GM18508 (cell line): ENCODE results near the gene FARP1.

Source experiments
- ATAC-seq: cut with Tn5 transposase; IDR thresholded peaks from one replicate; pipeline ENCODE4 v1.9.1; 2021; ENCODE audit warnings: moderate number of reproducible peaks; ENCODE audit not compliant: insufficient read depth, unreplicated experiment

Gene FARP1

DNA sequence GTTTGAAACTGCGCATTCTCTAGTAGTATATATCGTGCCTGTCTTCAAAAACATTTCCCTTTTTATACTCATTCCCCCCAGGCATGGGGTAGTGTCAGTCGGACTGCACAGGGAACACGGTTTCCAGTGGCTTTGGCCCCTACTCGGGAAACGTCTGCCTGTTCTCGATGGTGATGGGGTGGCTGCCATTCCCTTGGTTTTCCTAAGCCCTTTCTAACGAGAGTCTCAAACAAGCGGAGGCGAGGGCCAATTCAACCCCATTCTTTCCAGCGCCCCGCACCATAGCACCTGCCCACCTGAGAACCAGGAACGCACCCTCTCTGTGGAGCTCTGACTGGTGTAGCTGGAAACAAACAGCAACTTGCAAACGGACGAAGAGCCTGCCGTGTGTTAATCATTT is 306.4 kb downstream of the FARP1 start:
- ATAC-seq, result no peak

DNA sequence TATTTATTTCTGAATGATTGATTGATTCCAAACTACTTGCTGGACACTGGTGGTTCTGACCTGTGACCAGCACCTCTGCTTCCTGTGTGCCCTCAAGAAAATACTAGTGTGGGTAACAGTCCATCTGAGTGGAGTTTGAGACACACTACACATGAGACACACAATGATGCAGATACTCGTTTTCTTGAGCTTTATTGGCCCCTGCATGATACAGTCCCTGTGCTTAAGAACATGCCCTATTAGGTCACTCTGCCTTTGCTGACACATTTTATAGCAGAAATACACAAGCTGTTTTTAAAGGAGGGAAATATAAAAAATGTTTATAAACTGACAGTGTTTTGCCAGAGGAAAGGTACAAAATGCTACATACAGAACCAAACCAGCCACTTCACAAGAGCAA is 307.1 kb downstream of the FARP1 start:
- no peak for ATAC-seq

DNA sequence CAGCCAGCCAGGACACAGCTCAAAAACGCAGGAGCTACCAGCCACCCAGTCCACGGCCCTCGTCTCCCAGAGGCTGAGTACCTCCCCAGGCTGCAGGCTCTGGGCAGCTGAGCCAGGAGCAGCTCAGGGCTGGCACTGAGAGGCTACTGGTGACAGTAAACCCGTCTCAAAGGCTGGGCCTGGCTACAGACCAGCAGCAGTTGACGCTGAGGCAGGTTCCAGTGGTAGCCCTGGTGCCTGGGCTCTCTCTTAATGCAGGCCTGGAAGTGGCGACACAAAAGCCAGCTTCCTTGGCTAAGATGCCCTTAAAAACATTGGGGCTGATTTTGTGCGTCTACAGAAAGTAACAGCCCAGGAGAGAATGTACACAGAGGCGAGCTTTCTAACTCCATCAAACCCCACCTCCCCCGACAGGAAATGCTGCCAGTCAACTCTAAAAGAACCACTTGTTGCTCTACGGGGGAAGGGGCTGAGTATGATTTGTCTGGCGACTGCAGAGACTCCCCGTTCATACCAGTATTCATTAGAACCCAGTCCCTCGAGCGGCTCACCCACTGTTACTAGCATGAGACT is 307.7 kb downstream of the FARP1 start:
- no peak for ATAC-seq

DNA sequence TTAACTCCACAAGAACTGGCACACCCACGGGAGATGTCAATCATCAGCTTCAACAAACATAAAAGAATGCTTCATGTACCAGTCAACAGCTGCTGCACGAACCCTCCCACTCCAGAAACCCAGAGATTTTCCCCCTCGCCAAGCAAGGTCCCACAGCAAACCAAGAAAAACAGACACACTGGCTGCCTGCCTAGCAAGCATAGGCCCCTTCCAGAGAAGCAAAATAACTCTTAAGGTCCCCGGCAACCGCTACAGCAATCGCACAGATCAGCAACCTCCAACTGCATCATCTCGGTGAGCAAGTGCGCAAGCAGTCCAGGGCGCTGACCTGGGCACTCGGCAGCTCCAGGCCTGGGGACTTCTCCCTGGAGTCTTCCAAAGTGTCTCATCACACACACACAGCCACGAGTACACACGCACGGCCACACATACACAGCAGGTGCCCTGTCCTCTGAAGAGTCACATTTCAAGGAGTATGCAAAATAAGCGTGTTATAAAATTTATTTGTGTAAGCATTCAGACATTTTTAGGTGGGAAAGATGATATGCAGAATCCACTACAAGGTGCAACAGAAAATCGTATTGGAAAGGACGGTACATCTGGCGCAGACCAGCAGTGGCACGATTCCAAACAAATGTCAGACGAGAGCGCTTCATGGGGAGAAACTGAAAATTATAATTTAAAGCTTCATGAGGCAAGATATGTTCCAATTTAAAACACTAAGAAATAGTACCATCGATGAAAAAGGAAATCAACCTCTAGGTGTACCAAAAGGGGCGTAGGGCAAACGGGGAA is 309.0 kb downstream of the FARP1 start:
- no peak for ATAC-seq

DNA sequence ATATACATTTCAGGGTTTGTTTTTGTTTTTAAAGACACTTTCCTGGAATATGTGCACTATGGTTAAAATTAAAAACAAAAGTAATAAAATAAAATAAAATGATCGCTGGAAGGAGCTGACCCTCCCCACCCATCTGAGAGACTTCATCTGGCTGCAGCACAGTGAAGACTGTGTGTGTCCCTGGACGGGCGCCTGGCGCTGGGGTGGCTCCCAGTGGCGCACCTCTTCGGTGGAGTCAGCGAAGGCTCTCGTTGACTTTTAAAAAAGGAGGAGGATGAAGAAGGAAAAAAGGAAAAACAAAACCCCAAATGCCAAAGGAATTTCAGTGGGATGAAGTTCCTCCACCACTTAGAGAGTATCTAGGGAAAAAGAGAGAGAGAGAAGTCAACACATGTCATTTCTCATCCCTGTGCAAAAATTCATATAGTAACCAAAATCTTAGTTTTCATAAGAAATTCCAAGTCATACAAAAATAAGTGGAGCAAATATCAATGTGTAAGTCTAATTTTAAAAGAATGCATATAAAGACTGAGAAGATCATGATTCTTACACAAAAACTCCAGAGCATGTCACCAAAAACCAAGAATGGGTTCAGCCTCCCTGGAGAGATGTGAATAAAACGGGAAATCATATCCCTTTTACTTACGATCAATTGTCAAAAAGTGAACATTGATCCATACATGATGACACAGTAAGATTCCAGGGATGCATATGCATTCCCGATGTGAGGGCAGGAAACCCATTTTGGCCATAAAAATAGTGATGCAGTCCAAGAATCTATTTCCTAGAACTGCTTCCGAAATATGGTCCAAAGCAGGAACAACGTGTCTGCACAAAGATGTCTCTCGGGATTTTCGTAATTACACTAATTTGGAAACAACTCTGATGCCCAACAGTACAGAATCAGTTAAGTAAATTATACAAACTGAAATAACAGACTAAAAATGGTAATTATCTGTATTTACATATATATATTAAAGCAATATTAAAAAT is 310.3 kb downstream of the FARP1 start:
- ATAC-seq, result no peak

DNA sequence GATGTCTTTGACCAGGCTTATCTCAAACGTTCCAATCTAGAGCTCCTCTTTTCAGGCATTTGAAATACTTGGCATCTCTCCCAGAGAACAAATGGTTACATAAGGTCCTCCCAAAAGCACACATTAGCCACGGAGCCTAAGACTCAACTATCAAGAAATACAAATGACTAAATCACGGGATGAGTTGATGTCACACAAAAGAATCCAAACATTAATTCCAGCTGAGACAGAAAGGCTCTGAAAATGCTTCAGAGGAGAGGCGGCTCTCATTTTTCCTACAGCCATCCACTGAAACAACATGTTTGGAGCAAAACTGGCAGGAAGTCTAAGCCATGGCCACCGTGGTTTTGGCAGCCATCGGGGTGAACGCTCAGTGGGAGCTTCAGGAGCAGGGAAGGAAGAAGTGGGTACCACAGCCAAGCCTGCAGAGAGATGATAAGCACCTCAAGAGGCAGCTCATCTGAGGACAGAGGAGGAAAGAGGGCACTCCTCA is 311.5 kb downstream of the FARP1 start:
- ATAC-seq, result no peak

DNA sequence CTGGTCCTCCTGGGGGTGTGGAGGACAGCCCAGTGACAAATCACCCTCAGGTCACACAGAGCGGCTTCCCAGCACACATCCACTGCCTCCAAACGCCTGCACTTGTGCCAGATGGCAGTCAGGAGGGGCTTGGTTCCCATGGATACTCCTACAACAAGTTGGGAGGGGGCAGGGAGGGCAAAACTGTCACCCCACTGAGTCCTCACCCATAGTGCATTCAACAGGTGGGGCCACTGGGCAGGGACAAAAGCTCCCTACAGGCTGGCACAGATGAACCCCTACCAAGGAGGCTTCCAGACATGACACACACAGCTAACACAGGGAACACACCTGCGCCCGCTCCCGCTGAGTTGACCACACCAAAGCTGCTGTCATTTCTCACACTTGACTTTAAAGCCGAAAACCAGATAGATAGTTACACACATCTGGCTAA is 313.5 kb downstream of the FARP1 start:
- no peak for ATAC-seq

DNA sequence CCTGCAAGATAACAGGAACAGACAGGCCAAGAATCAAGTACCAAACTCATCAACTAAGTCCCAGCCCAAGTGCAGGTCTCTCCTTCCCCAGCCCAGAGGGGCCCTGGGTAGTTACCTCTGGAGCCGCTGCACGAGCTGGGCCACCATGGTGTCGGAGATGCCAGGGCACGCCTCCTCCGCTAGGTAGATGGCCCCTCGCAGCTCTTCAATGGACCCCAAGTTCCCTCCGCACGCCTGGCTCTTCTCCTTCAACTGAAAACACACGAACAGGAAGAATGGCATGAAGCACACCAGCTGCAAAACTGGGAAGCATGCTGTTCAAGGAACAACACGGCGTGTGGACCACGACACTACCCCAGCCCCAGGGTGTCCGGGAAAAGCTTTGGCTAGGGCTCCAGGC is 314.2 kb downstream of the FARP1 start:
- no peak for ATAC-seq

DNA sequence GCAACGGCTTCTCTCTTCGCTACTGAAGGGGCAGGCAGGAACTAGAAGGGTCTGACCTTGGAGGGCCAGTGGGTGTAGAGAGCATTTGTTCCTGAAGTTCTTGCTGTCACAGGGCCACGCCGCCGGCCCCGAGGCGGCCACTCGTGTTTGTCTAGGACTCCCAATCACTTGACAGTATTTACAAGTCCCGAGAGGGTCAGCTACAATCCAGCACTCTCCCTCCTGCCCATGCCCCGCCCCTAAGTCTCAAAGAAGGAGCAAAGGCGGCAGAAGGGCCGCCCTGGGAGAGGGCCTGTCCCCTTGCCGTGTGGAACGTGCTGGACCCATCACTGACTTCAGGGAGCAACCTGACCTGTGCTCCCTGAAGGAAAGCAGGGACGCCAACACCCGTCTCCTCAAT is 315.5 kb downstream of the FARP1 start:
- ATAC-seq, result no peak

DNA sequence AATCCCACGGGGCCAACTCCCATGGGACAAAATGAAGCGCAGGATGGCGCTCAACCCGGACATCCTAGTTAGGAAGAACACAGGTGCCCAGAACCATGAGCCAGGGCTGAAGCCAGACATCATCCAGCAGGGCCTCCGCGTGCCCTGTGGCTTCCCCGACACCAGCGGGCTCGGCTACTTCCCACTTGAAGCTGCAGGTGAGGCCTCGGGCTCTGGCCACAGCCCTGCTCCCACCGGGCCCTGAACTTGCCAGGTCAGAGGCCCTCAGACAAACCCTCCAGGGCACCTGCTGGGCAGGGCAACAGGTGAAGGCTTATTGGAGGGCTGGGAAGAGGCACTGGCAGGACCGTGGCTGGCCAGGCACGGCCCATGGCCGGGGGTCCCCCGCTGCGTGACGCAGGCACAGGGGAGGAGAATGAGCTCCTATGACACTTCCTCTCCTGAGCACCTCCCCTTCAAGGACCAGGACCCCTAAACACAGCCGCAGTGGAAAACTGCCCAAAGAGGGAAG is 316.3 kb downstream of the FARP1 start:
- ATAC-seq, result no peak

DNA sequence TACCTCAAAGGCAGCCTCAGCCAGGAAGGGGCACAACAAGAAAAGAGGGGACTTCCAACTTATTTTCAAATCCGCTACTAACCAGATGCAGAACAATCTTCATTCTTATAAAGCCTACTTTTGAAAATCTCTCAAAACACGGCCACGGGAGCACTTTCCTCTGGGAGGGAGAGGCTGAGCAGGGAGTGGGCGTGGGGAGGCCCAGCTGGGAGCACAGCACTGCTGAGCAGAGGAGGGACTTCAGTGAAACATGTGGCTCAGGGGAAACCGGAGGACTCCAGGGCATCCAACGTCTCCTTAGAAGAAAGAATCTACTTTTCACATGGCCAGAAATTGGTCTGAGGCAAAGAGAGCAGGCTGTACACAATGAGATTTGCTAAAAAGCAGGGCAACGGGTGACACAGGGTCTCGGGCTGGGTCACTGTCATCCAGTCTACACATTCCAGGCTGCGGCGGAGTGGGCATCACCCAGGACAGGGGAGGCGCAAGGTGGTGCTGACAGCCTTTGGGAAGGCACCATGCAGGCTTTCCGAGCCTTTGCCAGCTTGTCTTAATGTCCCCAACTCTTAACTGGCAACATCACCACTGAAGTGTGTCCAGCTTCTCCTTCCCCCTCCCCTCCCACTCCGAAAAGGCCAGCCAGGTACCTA is 317.0 kb downstream of the FARP1 start:
- no peak for ATAC-seq

DNA sequence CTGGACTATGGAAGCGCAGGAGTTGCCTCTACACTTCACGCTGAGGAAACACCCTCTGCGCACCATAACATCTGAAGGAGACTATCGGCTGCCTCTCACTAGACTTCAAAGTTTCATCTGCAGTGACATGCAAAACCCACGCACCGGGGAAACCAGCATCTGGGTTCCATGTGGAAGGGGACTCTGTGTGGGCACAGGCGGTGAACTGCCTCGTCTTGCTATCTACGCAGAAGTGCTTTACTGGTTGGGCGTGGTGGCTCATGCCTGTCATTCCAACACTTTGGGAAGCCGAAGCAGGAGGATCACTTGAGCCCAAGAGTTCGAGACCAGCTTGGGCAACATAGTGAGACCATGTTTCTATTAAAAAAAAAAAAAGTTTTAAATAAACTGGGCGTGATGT is 317.6 kb downstream of the FARP1 start:
- ATAC-seq, result no peak

DNA sequence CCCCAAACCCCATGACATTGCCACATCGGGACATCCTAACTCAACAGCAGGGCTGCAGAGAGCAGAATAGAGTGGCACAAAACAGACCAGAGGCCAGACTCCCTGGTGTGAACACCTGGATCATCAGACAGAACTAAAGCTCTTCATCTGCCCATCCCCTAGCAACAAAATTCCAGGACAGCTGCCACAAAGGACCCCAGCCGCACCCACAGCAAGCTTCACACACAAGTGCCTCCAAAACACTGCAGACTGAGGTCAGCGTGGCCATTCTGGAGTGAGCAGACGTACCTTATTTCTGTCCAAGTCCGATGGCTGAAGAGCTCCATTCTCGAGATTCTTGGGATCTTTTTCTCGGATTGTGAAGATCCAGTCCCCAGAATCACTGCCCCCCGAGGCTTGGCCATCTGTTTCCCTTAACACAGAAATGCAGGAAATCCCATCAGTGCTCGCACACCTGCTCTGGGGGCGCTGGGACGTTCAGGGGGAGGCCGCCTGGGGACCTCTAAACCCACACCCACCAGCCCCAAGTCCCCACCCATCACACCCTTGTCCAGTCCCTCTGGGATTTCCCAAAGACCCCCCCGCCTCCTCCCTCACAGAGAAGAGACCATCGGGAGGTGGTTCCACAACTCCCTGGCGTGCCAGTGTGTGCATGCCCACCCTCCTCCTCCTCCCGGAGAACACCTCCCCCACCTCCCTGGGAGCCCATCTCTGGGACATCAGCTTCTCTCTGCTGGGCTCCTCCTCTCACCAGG is 318.8 kb downstream of the FARP1 start:
- no peak for ATAC-seq

DNA sequence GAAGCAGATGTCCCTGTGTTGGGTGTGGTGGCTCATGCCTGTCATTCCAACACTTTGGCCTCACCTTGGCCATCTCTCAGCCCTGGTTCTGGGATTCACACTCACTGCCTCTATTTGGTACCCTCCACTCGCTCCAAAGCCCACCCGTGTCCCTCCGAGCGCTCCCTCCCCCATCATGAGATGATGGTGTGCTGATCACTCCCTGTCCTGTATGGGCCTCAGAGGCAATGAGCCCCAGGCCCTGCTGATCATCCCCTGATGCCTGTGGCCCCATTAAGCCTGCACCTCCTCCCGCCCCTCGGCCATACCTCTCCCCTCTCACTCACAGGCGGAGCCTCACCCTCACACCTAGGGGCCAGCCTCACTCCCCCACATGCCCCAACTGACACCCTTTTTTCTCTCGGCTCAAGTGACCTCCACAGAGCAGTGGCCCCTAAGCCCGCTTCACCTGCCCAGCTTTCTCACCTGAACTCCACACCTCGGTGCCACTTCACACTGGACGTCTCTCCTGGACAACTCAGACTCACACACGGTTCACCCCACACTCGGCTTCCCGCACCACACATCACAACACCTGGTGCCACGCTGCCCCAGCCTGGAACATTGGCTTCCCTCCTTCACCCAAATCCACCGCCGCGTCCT is 319.5 kb downstream of the FARP1 start:
- ATAC-seq, result no peak

DNA sequence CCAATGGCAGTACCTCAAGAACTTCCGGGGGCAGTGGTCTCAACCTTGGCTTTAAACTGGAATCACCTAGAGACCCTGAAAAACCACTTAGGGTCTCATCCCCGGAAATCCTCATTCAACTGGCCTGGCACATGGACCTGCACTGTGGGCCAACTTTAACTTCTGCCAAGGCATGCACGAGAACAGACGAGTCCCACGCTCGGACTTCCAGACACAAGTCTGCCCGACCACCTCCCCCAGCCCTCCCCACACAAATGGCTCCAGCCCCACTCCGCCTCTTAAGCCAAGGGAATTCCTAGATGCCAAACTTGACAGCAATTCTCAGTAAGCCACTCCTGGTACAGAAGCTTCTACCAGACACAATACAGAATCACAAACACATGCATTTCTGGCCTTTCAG is 320.1 kb downstream of the FARP1 start:
- no peak for ATAC-seq

DNA sequence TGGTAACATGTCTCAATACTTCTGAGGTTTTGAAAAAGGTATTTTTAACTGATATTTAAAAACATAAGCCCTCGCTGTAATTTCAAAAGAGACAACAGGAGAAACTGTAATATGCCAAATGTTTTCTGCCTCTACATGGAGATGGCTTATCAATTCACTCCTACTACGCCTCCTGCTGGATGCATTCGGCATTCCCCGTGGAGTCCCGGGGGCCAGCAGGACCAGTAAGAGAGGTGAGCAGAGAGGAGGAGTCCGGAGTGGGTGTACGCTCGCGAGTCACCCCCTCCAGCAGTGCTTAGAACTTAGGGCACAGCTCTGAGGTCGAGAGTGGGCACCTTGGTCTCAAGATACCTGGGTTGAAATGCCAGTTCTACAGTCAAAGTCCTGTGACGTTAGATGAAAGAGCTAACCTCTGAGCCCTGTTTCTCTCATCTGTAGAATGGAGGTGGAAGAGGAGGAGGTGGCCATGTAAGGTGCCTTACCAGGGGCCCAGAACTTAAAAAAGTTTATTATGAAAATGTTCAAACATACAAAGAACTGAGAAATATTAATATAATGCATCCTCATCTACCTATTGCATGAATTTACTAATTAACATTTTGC is 323.8 kb downstream of the FARP1 start:
- no peak for ATAC-seq

DNA sequence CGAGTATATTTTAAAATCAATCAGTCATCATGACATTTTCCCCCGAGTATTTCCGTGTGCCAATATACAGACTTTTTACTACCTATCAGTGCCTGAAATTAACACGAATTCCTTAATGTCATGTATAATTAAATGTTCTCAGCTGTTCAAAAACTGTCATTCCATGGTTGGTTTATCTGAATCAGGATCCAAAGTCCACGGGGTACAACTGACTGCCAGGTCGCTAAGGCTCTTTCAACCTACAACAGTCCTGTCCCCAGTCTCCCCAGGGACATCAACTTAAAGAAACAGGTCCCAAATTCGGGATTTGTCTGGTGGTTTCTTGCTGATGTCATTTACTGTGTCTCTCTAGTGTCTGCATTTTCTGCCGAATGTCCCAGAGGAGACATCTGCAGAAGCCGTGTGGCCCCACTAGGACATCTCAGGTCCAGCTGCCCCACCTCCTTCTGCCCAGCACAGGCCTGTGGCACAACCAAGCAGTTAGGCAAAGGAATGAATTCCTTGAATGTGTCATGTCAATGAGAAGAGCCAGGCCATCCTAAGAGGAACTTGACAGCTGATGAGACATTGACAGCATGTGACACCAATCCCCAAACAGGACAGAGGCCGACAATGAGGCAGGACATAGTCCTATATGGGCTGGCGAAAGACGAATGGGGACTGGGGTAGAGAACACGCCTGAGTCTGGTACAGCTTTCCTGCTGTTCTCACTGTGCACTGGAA is 324.5 kb downstream of the FARP1 start:
- no peak for ATAC-seq

DNA sequence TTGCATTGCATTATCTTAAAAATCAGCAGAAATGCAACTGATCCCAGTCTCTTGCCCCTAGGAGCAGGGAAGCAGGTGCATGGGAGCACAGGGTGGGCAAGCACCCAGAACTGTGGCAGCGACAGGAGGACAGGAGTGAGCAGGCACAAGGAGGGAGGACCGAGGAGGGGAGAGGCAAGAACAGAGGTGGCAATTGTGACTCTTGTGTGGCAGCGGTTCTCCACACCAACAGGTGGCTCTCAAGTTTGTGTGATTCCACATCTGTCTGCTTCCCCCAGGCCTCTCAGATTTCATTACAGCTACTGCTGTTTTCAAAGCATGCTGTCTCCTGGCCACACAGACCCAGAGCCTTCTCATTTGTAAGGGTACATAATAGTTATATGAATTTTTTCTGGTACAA is 325.5 kb downstream of the FARP1 start:
- no peak for ATAC-seq
